Gastrocnemius medialis (tissue), 4 donors: Measurements from ENCODE around the gene CNP. TPM values are rescaled to one million over a fixed set of nuclear protein-coding genes. Genes with fewer than 3 reads are reported as not detected.
"Not testable (repeated sequence)": the region's sequence is repeated elsewhere in the genome, so short reads cannot be mapped to it uniquely, and the experiment has no call there.

ENCODE experiments used
- ATAC-seq, 2 donors: fragments of 150-250 bp; one replicate each; pipeline ENCODE4 v1.9.1; 2016
- DNase-seq, 2 donors: peaks; one replicate each; pipeline ENCODE4 v3.0.0-alpha.2; 2019
- H3K27ac ChIP-seq, 4 donors: fragments of 200-600 bp; sonication (generic); 1 replicate in 1 of 4; 2 replicates in 3 of 4; pipeline ENCODE4 v1.5.1; 2016 to 2018; ENCODE audit warnings: mild to moderate bottlenecking in 2 of 4, moderate library complexity in 1 of 4
- H3K27me3 ChIP-seq, 3 donors: fragments of 200-600 bp; sonication (generic) in 2 of 3; 1 replicate in 1 of 3; 2 replicates in 2 of 3; pipeline versions ENCODE4 v1.5.1 to v1.6.0; 2016 to 2019; ENCODE audit warnings: mild to moderate bottlenecking in 1 of 3, moderate library complexity in 1 of 3
- H3K36me3 ChIP-seq, 2 donors: fragments of 200-600 bp; sonication (generic) in 1 of 2; one replicate each; pipeline ENCODE4 v1.5.1; 2017 to 2018
- H3K4me1 ChIP-seq, 2 donors: fragments of 200-600 bp; sonication (generic) in 1 of 2; one replicate each; pipeline ENCODE4 v1.5.1; 2016 to 2017; ENCODE audit warnings: mild to moderate bottlenecking in 2 of 2
- H3K4me3 ChIP-seq, 4 donors: fragments of 200-600 bp; sonication (generic) in 3 of 4; 1 replicate in 1 of 4; 2 replicates in 3 of 4; pipeline ENCODE4 v1.5.1; 2016 to 2019; ENCODE audit warnings: mild to moderate bottlenecking in 2 of 4
- H3K9me3 ChIP-seq, 3 donors: fragments of 200-600 bp; sonication (generic) in 2 of 3; 1 replicate in 1 of 3; 2 replicates in 2 of 3; pipeline ENCODE4 v1.5.1; 2016 to 2019
- POLR2A ChIP-seq, 2 donors: fragments of 450-650 bp; IDR thresholded peaks; one replicate each; pipeline ENCODE4 v1.6.1; 2017; ENCODE audit warnings: antibody characterized with exemption in 2 of 2, mild to moderate bottlenecking in 2 of 2, moderate library complexity in 2 of 2
- in situ Hi-C, 4 donors: fragments of 200-750 bp; cut with MboI; loops; one replicate each; pipeline versions ENCODE4 v1.15.0 to v1.8.0; 2017; ENCODE audit warnings: low sequenced_read_pairs in 4 of 4
- intact Hi-C: fragments of 100-400 bp; cut with DNase I; formaldehyde crosslinking; loops from one replicate; pipeline ENCODE4 v1.15.1; 2023; ENCODE audit warnings: low total_unique reads
- total RNA-seq, 4 donors: library from RNA; depleted of rRNA; stranded (reverse); fragments of >200 nt; gene quantifications; one replicate each; pipeline versions ENCODE4 v1.1.0 to v1.2.3, GENCODE V29; 2016
- TF ChIP-seq, protein P1 (sequence below), 5 experiments: fragments of 450-650 bp in 3 of 5; fragments of 200-600 bp in 2 of 5; sonication (generic) in 2 of 5; IDR thresholded peaks in 4 of 5; conservative IDR thresholded peaks in 1 of 5; 1 replicate in 4 of 5; 2 replicates in 1 of 5; pipeline ENCODE4 v1.5.1; 2016 to 2019; ENCODE audit warnings: antibody characterized with exemption in 5 of 5, mild to moderate bottlenecking in 3 of 5, moderate library complexity in 3 of 5

Gene CNP
- total RNA-seq, 4 donors from 2014 or later: 15.1 to 26.2 (median 20.4) TPM

DNA sequence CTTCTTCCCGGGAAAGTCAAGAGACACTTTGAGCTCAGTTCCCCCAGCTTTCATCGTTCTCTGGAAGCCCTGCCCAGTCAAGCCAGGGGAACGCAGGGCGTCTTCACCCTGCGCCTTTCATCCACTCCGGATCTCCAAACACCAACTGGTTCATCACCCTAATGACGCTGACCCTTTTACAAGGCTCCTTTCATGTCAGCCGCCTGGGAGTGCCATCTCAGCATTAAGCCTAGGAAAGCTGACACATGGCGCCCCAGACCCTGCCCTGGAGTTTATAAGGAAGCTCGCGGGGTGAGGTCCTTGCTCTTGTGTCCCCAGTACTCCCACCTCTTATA lies 51.2 kb downstream of the CNP start:
- DNase-seq (no peak), ATAC-seq (no peak)
- intact Hi-C loops (loop anchor here (2.0 to 5.0 kb wide), 2 partner anchors 51 to 231 kb away; partner anchors contain the start of genes CNP and JUP), in situ Hi-C loops (no loop called here)
- H3K27me3 ChIP-seq: no peaks in the 10 kb centered on the region
- H3K36me3 ChIP-seq: peaks cover 0 to 12% of the 10 kb centered on the region in 2 donors
- peak overlapping the region; percentile 85 to 98 (median 89) for H3K4me3 ChIP-seq
- peak overlapping the region; percentile 88 to 98 (median 92) for H3K27ac ChIP-seq
- peaks cover 60 to 61% of the 10 kb centered on the region in 2 donors for H3K4me1 ChIP-seq
- H3K9me3 ChIP-seq: no peaks in the 10 kb centered on the region
- TF ChIP-seq, protein P1, sequence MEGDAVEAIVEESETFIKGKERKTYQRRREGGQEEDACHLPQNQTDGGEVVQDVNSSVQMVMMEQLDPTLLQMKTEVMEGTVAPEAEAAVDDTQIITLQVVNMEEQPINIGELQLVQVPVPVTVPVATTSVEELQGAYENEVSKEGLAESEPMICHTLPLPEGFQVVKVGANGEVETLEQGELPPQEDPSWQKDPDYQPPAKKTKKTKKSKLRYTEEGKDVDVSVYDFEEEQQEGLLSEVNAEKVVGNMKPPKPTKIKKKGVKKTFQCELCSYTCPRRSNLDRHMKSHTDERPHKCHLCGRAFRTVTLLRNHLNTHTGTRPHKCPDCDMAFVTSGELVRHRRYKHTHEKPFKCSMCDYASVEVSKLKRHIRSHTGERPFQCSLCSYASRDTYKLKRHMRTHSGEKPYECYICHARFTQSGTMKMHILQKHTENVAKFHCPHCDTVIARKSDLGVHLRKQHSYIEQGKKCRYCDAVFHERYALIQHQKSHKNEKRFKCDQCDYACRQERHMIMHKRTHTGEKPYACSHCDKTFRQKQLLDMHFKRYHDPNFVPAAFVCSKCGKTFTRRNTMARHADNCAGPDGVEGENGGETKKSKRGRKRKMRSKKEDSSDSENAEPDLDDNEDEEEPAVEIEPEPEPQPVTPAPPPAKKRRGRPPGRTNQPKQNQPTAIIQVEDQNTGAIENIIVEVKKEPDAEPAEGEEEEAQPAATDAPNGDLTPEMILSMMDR (IDR thresholded peaks at IDR 0.05 in 4 of 5, conservative IDR thresholded peaks at IDR 0.05 in 1 of 5): no peak
- no peak for TF ChIP-seq POLR2A (IDR thresholded peaks at IDR 0.05)

DNA sequence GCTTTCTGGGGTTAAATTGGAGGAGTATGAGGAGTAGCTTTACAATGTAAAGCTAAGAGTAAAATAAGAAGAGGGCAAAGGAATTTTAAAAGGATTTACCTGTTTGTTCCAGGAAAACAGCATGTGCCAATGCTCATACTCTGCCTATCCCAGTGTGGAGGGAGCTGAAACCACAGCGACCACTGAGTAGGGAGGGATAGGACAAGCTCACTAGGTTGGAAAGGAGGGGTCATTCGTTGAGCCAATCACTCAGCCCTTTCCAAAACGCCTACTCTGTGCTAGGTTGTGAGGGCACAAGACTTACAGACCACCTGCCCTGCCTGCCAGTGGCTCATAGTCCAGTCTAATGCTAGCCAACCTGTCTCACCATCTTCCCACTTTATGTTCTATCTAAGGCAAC lies 51.7 kb downstream of the CNP start:
- peaks cover 0 to 17% of the 10 kb centered on the region in 2 donors for H3K36me3 ChIP-seq
- no peaks in the 10 kb centered on the region for H3K9me3 ChIP-seq
- no peak for ATAC-seq
- H3K4me1 ChIP-seq: peaks cover 55 to 57% of the 10 kb centered on the region in 2 donors
- TF ChIP-seq, protein P1 (IDR thresholded peaks at IDR 0.05 in 4 of 5, conservative IDR thresholded peaks at IDR 0.05 in 1 of 5): no peak
- TF ChIP-seq POLR2A (IDR thresholded peaks at IDR 0.05): no peak
- H3K27ac ChIP-seq: peak overlapping the region; percentile 88 to 98 (median 92)
- no peaks in the 10 kb centered on the region for H3K27me3 ChIP-seq
- peak overlapping the region; percentile 85 to 98 (median 89) for H3K4me3 ChIP-seq
- no peak for DNase-seq
- in situ Hi-C loops: no loop called here
- intact Hi-C loops: loop anchor here (5.0 kb wide), 1 partner anchor 231 kb away; the partner anchor contains the start of gene JUP

DNA sequence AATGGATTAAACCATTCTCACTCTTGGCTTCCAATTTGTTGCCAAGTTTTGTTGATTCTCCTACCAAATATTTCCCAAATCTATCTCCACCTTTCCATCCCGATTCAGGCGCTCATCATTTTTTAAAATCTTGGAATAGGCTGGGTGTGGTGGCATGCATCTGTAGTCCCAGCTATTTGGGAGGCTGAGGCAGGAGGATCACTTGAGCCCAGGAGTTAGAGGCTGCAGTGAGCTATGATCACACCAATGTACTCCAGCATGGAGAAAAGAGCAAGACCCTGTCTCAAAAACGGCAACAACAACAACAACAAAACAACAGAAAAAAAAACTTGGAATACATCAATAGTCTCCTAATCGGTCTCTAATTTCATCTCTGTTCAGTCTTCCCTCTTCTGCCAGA lies 52.4 kb downstream of the CNP start:
- no peak overlapping the region for H3K27ac ChIP-seq
- in situ Hi-C loops: no loop called here
- peaks cover 51% of the 10 kb centered on the region in 2 donors for H3K4me1 ChIP-seq
- peaks cover 0 to 22% of the 10 kb centered on the region in 2 donors for H3K36me3 ChIP-seq
- H3K9me3 ChIP-seq: no peaks in the 10 kb centered on the region
- H3K4me3 ChIP-seq: no peak overlapping the region
- ATAC-seq (no peak), DNase-seq (no peak)
- H3K27me3 ChIP-seq: no peaks in the 10 kb centered on the region
- TF ChIP-seq, protein P1 (IDR thresholded peaks at IDR 0.05 in 4 of 5, conservative IDR thresholded peaks at IDR 0.05 in 1 of 5): no peak
- intact Hi-C loops: loop anchor here (5.0 kb wide), 1 partner anchor 232 kb away; the partner anchor contains the start of gene JUP

DNA sequence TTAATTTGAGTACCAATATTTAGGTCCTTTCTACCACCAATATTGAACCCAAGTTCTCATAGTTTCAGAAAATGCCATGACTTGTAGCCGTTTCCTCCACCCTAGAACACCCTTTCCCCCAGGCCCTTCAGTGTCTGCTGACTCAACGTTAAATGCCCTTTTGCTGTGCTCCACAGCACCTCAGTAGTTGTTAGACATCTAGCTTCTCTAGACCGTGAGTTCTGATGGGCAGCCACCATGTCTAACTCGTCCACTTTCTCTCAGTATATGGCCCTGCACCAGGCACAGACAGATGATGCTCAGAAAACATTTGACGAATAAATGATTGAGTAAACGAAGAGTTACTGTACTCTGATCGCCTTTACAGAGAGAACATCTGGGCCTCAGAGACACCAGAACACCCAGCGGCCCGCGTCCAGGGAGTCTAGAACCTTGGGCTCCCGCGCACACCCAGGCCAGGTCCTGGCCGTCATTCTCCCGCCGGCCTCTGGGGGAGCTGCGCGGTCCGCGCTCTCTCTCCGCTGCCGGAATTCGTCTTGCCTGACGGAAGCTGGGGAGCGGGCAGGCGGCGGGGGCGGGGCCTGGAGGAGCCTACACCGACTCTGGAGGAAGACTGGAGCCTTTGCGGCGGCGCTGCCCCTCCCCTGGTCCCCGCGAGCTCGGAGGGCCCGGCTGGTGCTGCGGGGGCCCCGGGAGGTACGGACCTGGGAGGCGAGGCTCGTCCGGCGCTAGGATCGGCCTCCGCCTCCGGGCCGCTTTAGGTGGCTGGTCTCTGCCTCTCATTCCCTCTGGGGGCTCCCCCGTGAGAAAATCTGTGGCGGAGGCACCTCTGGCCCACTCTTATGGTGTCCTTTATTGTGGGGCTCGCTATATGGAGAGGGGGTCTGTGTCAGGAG lies 53.2 kb downstream of the CNP start, which contains the start of gene NKIRAS2:
Gene NKIRAS2, plus strand, starts transcription at position 582 of the 896 bp plus-strand sequence. CDS start 1,488 bp downstream, outside the sequence.
- Histone ChIP-seq H3K27me3 (no peaks in the 10 kb centered on the region), H3K4me1 (peaks cover 50 to 51% of the 10 kb centered on the region in 2 donors), H3K9me3 (no peaks in the 10 kb centered on the region), H3K4me3 (peak within 1 kb of the TSS; percentile 77 to 99 (median 96)), H3K36me3 (peaks cover 0 to 23% of the 10 kb centered on the region in 2 donors), H3K27ac (peak within 1 kb of the TSS; percentile 90 to 96 (median 94))
- TF ChIP-seq, protein P1 (IDR thresholded peaks at IDR 0.05 in 4 of 5, conservative IDR thresholded peaks at IDR 0.05 in 1 of 5): peak; percentile 91 to 98 (median 96)
- TF ChIP-seq POLR2A (IDR thresholded peaks at IDR 0.05): peak; percentile 58 to 66
- DNase-seq (peak; percentile 91 to 93), ATAC-seq (peak; percentile 59 to 66)
- intact Hi-C loops (loop anchor here (5.0 kb wide), 1 partner anchor 232 kb away; the partner anchor contains the start of gene JUP), in situ Hi-C loops (loop anchor here in 3 of 4 donors (10.0 kb wide), 2 partner anchors 85 to 95 kb away; partner anchors contain the start of gene DHX58 (in 2 of the 3))

DNA sequence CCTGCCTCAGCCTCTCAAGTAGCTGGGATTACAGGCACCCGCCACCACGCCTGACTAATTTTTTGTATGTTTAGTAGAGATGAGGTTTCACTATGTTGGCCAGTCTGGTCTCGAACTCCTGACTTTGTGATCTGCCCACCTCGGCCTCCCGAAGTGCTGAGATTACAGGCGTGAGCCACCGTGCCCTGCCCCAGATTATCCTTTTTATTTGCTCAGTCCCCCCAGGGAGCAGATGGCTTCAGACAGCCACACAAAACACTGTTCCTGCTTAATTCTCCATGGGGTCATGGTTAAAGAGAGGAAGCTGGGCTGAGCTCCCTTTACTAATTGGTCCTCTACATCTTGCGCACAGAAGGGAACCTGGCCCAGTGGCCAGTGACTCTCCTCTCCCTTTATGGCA lies 54.2 kb downstream of the CNP start:
- ATAC-seq, intact Hi-C loops, H3K9me3 ChIP-seq, DNase-seq, H3K27me3 ChIP-seq: not testable (repeated sequence)
- in situ Hi-C loops: loop anchor here in 3 of 4 donors (10.0 kb wide), 2 partner anchors 84 to 94 kb away; partner anchors contain the start of gene DHX58 (in 2 of the 3)
- H3K4me3 ChIP-seq: peak overlapping the region; percentile 77 to 99 (median 96)
- peaks cover 46 to 48% of the 10 kb centered on the region in 2 donors for H3K4me1 ChIP-seq
- peak overlapping the region in 3 of 4 donors; percentile 90 to 96 (median 94) for H3K27ac ChIP-seq
- peaks cover 0 to 23% of the 10 kb centered on the region in 2 donors for H3K36me3 ChIP-seq
